HEK293 (cell line): ENCODE measurements around the gene PBX3.

Experiments used
- BCL11B ChIP-seq: fragments of 450-650 bp; formaldehyde crosslinking; IDR thresholded peaks from 2 replicates; pipeline ENCODE4 v1.5.1; 2016; ENCODE audit warnings: low read depth, missing biosample characterization, missing genetic modification characterization
- HOXC10 ChIP-seq: sonication (generic); formaldehyde crosslinking; IDR thresholded peaks from 2 replicates; pipeline ENCODE4 v1.8.1; 2023; ENCODE audit warnings: mild to moderate bottlenecking, missing genetic modification reagents
- IKZF3 ChIP-seq: fragments of 450-650 bp; IDR thresholded peaks from 2 replicates; pipeline ENCODE4 v1.5.0; 2018; ENCODE audit warnings: missing biosample characterization, mild to moderate bottlenecking, missing genetic modification characterization, moderate library complexity
- KLF1 ChIP-seq: fragments of 450-650 bp; formaldehyde crosslinking; IDR thresholded peaks from 2 replicates; pipeline ENCODE4 v1.5.1; 2016; ENCODE audit warnings: missing biosample characterization, missing genetic modification characterization
- KLF16 ChIP-seq: fragments of 450-650 bp; formaldehyde crosslinking; IDR thresholded peaks from 2 replicates; pipeline ENCODE4 v1.5.1; 2017; ENCODE audit warnings: missing biosample characterization, missing genetic modification characterization
- KLF9 ChIP-seq: fragments of 450-650 bp; formaldehyde crosslinking; IDR thresholded peaks from 2 replicates; pipeline ENCODE4 v1.5.1; 2016; ENCODE audit warnings: missing biosample characterization, missing genetic modification characterization, low read depth
- OVOL3 ChIP-seq: fragments of 450-650 bp; formaldehyde crosslinking; IDR thresholded peaks from 2 replicates; pipeline ENCODE4 v1.5.1; 2016; ENCODE audit warnings: missing biosample characterization, missing genetic modification characterization
- SCRT2 ChIP-seq: fragments of 450-650 bp; formaldehyde crosslinking; IDR thresholded peaks from 2 replicates; pipeline ENCODE4 v1.5.1; 2016; ENCODE audit warnings: missing biosample characterization, missing genetic modification characterization
- ZBTB20 ChIP-seq: fragments of 450-650 bp; formaldehyde crosslinking; IDR thresholded peaks from 2 replicates; pipeline ENCODE4 v1.5.1; 2016; ENCODE audit warnings: missing biosample characterization, missing genetic modification characterization
- ZBTB6 ChIP-seq: fragments of 450-650 bp; formaldehyde crosslinking; IDR thresholded peaks from 2 replicates; pipeline ENCODE4 v1.5.1; 2017; ENCODE audit warnings: missing biosample characterization, missing genetic modification characterization
- ZFHX2 ChIP-seq: fragments of 450-650 bp; formaldehyde crosslinking; conservative IDR thresholded peaks from 2 replicates; pipeline ENCODE4 v1.5.1; 2016; ENCODE audit warnings: missing biosample characterization, missing genetic modification characterization
- ZIC2 ChIP-seq: fragments of 450-650 bp; formaldehyde crosslinking; IDR thresholded peaks from 2 replicates; pipeline ENCODE4 v1.5.1; 2016; ENCODE audit warnings: missing biosample characterization, missing genetic modification characterization
- ZNF133 ChIP-seq: fragments of 450-650 bp; formaldehyde crosslinking; IDR thresholded peaks from 2 replicates; pipeline ENCODE4 v1.5.1; 2016; ENCODE audit warnings: missing biosample characterization, missing genetic modification characterization
- ZNF146 ChIP-seq: fragments of 450-650 bp; formaldehyde crosslinking; IDR thresholded peaks from 2 replicates; pipeline ENCODE4 v1.5.1; 2016; ENCODE audit warnings: missing biosample characterization, missing genetic modification characterization
- ZNF157 ChIP-seq: fragments of 450-650 bp; formaldehyde crosslinking; IDR thresholded peaks from 2 replicates; pipeline ENCODE4 v1.5.1; 2016; ENCODE audit warnings: missing biosample characterization, missing genetic modification characterization
- ZNF174 ChIP-seq: fragments of 450-650 bp; formaldehyde crosslinking; IDR thresholded peaks from 2 replicates; pipeline ENCODE4 v1.5.0; 2017; ENCODE audit warnings: missing biosample characterization, mild to moderate bottlenecking, missing genetic modification characterization
- ZNF214 ChIP-seq: fragments of 450-650 bp; formaldehyde crosslinking; IDR thresholded peaks from 2 replicates; pipeline ENCODE4 v1.5.1; 2017; ENCODE audit warnings: missing biosample characterization, mild to moderate bottlenecking, missing genetic modification characterization, borderline replicate concordance
- ZNF239 ChIP-seq: fragments of 450-650 bp; formaldehyde crosslinking; IDR thresholded peaks from 2 replicates; pipeline ENCODE4 v1.5.1; 2016; ENCODE audit warnings: missing biosample characterization, missing genetic modification characterization
- ZNF324 ChIP-seq: fragments of 450-650 bp; formaldehyde crosslinking; IDR thresholded peaks from 2 replicates; pipeline ENCODE4 v1.5.1; 2016; ENCODE audit warnings: missing biosample characterization, missing genetic modification characterization
- ZNF335 ChIP-seq: fragments of 450-650 bp; formaldehyde crosslinking; conservative IDR thresholded peaks from 2 replicates; pipeline ENCODE4 v1.5.1; 2016; ENCODE audit warnings: missing biosample characterization, missing genetic modification characterization
- ZNF423 ChIP-seq: fragments of 450-650 bp; formaldehyde crosslinking; IDR thresholded peaks from 2 replicates; pipeline ENCODE4 v1.5.1; 2016; ENCODE audit warnings: missing biosample characterization, missing genetic modification characterization
- ZNF510 ChIP-seq: fragments of 450-650 bp; formaldehyde crosslinking; IDR thresholded peaks from 2 replicates; pipeline ENCODE4 v1.5.1; 2018; ENCODE audit warnings: mild to moderate bottlenecking, missing genetic modification characterization, missing biosample characterization; ENCODE audit not compliant: insufficient replicate concordance
- ZNF529 ChIP-seq: fragments of 450-650 bp; formaldehyde crosslinking; IDR thresholded peaks from 2 replicates; pipeline ENCODE4 v1.5.1; 2017; ENCODE audit warnings: missing genetic modification characterization, missing biosample characterization; ENCODE audit not compliant: insufficient replicate concordance
- ZNF555 ChIP-seq: fragments of 450-650 bp; formaldehyde crosslinking; conservative IDR thresholded peaks from 2 replicates; pipeline ENCODE4 v1.5.1; 2017; ENCODE audit warnings: missing biosample characterization, mild to moderate bottlenecking, missing genetic modification characterization, inconsistent platforms
- ZNF571 ChIP-seq: fragments of 450-650 bp; formaldehyde crosslinking; IDR thresholded peaks from 2 replicates; pipeline ENCODE4 v1.5.0; 2017; ENCODE audit warnings: missing biosample characterization, missing genetic modification characterization
- ZNF585B ChIP-seq: fragments of 450-650 bp; formaldehyde crosslinking; IDR thresholded peaks from 2 replicates; pipeline ENCODE4 v1.5.1; 2016; ENCODE audit warnings: missing biosample characterization, missing genetic modification characterization
- ZNF610 ChIP-seq: fragments of 450-650 bp; formaldehyde crosslinking; IDR thresholded peaks from 2 replicates; pipeline ENCODE4 v1.5.1; 2016; ENCODE audit warnings: missing biosample characterization, missing genetic modification characterization, borderline replicate concordance
- ZNF658 ChIP-seq: fragments of 450-650 bp; formaldehyde crosslinking; IDR thresholded peaks from 2 replicates; pipeline ENCODE4; 2016; ENCODE audit warnings: missing biosample characterization, missing genetic modification characterization
- ZNF785 ChIP-seq: fragments of 450-650 bp; formaldehyde crosslinking; IDR thresholded peaks from 2 replicates; pipeline ENCODE4 v1.5.1; 2016; ENCODE audit warnings: missing biosample characterization, missing genetic modification characterization
- ZNF837 ChIP-seq: fragments of 450-650 bp; formaldehyde crosslinking; IDR thresholded peaks from 2 replicates; pipeline ENCODE4 v1.5.1; 2016; ENCODE audit warnings: missing biosample characterization, missing genetic modification characterization
- ZNF843 ChIP-seq: fragments of 450-650 bp; formaldehyde crosslinking; IDR thresholded peaks from 2 replicates; pipeline ENCODE4 v1.5.1; 2016; ENCODE audit warnings: missing biosample characterization, missing genetic modification characterization
- TF ChIP-seq, protein P1 (sequence below): sonication (generic); formaldehyde crosslinking; IDR thresholded peaks from 2 replicates; pipeline ENCODE4 v1.8.1; 2022; ENCODE audit warnings: mild to moderate bottlenecking, moderate library complexity, missing genetic modification reagents
- TF ChIP-seq, protein P2 (sequence below): IDR thresholded peaks from 2 replicates; pipeline ENCODE4 v1.6.1; 2011; ENCODE audit warnings: mild to moderate bottlenecking, low read depth, low read length, borderline replicate concordance
- TF ChIP-seq, protein P3 (sequence below): fragments of 450-650 bp; formaldehyde crosslinking; IDR thresholded peaks from 2 replicates; pipeline ENCODE4 v1.5.1; 2016; ENCODE audit warnings: missing biosample characterization, missing genetic modification characterization
- TF ChIP-seq, protein P4 (sequence below): fragments of 450-650 bp; formaldehyde crosslinking; IDR thresholded peaks from 2 replicates; pipeline ENCODE4 v1.5.1; 2016; ENCODE audit warnings: missing biosample characterization, missing genetic modification characterization

Gene PBX3

DNA sequence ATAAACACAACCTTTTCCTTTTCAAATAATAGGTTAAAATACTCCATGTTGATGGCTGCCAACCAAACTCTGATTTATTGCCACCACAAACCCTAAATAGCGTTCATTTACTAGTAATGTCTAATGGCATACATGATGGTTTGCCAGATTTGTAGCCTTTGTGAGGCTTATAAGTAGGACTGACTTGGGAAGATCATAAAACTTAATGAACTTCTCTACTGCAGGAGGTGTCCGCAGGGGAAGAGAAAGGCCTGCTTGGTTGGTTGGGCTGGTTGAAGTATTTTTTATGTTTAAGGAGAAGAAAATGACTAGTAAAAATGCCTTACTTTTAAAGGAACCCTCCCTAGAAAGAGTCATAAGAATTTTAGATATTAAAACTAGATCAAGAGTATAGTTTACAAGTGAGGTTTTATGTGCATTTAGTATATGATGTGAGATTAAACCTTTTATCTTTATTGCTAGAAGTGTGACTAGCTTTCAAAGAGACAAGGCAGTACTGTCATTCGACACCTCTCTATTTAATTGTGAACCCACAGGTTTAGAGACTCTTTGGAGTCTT, 5.0 kb downstream of the PBX3 start (continued):
- TF ChIP-seq, protein P1, sequence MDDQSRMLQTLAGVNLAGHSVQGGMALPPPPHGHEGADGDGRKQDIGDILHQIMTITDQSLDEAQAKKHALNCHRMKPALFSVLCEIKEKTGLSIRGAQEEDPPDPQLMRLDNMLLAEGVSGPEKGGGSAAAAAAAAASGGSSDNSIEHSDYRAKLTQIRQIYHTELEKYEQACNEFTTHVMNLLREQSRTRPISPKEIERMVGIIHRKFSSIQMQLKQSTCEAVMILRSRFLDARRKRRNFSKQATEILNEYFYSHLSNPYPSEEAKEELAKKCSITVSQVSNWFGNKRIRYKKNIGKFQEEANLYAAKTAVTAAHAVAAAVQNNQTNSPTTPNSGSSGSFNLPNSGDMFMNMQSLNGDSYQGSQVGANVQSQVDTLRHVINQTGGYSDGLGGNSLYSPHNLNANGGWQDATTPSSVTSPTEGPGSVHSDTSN, result no peak
- TF ChIP-seq ZNF843 (tag by site-specific recombination) (peak; percentile 96), ZFHX2 (tag by site-specific recombination) (no peak), ZIC2 (tag by site-specific recombination) (peak; percentile 32; the same call in 1 of the 2 replicates), ZNF837 (no peak), SCRT2 (tag by site-specific recombination) (peak; percentile 38; the same call in 1 of the 2 replicates), ZNF610 (tag by site-specific recombination) (no peak), ZNF785 (no peak), ZNF239 (tag by site-specific recombination) (no peak), ZBTB6 (tag by site-specific recombination) (no peak), OVOL3 (tag by site-specific recombination) (peak; percentile 62), ZNF555 (no peak), ZNF335 (tag by site-specific recombination) (0 out of 2 replicates have a peak, but pooled peaks have one; percentile 10), BCL11B (tag by site-specific recombination) (peak; percentile 91; the same call in 1 of the 2 replicates), ZNF510 (tag by site-specific recombination) (no peak), ZNF571 (tag by site-specific recombination) (no peak), ZNF157 (tag by site-specific recombination) (no peak), KLF9 (tag by site-specific recombination) (no peak), ZNF324 (tag by site-specific recombination) (no peak), ZNF585B (tag by site-specific recombination) (no peak), ZNF174 (tag by site-specific recombination) (no peak), ZNF146 (tag by site-specific recombination) (no peak), KLF16 (tag by site-specific recombination) (no peak), ZNF133 (tag by site-specific recombination) (no peak), KLF1 (tag by site-specific recombination) (no peak; the same call in 1 of the 2 replicates), IKZF3 (peak; percentile 96), ZBTB20 (tag by site-specific recombination) (no peak), ZNF529 (no peak), ZNF658 (tag by site-specific recombination) (no peak), ZNF423 (tag by site-specific recombination) (no peak), ZNF214 (tag by site-specific recombination) (no peak), HOXC10 (no peak)
- TF ChIP-seq, protein P2, sequence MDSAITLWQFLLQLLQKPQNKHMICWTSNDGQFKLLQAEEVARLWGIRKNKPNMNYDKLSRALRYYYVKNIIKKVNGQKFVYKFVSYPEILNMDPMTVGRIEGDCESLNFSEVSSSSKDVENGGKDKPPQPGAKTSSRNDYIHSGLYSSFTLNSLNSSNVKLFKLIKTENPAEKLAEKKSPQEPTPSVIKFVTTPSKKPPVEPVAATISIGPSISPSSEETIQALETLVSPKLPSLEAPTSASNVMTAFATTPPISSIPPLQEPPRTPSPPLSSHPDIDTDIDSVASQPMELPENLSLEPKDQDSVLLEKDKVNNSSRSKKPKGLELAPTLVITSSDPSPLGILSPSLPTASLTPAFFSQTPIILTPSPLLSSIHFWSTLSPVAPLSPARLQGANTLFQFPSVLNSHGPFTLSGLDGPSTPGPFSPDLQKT, result no peak
- TF ChIP-seq, protein P3, sequence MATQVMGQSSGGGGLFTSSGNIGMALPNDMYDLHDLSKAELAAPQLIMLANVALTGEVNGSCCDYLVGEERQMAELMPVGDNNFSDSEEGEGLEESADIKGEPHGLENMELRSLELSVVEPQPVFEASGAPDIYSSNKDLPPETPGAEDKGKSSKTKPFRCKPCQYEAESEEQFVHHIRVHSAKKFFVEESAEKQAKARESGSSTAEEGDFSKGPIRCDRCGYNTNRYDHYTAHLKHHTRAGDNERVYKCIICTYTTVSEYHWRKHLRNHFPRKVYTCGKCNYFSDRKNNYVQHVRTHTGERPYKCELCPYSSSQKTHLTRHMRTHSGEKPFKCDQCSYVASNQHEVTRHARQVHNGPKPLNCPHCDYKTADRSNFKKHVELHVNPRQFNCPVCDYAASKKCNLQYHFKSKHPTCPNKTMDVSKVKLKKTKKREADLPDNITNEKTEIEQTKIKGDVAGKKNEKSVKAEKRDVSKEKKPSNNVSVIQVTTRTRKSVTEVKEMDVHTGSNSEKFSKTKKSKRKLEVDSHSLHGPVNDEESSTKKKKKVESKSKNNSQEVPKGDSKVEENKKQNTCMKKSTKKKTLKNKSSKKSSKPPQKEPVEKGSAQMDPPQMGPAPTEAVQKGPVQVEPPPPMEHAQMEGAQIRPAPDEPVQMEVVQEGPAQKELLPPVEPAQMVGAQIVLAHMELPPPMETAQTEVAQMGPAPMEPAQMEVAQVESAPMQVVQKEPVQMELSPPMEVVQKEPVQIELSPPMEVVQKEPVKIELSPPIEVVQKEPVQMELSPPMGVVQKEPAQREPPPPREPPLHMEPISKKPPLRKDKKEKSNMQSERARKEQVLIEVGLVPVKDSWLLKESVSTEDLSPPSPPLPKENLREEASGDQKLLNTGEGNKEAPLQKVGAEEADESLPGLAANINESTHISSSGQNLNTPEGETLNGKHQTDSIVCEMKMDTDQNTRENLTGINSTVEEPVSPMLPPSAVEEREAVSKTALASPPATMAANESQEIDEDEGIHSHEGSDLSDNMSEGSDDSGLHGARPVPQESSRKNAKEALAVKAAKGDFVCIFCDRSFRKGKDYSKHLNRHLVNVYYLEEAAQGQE (tag by site-specific recombination), result no peak
- TF ChIP-seq, protein P4, sequence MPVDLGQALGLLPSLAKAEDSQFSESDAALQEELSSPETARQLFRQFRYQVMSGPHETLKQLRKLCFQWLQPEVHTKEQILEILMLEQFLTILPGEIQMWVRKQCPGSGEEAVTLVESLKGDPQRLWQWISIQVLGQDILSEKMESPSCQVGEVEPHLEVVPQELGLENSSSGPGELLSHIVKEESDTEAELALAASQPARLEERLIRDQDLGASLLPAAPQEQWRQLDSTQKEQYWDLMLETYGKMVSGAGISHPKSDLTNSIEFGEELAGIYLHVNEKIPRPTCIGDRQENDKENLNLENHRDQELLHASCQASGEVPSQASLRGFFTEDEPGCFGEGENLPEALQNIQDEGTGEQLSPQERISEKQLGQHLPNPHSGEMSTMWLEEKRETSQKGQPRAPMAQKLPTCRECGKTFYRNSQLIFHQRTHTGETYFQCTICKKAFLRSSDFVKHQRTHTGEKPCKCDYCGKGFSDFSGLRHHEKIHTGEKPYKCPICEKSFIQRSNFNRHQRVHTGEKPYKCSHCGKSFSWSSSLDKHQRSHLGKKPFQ, result peak; percentile 98
